MM.1S (cell line): Measurements from ENCODE around the gene FBXO39.

ENCODE experiments used
- DNase-seq: peaks from one replicate; pipeline ENCODE4 v3.0.0-alpha.2; 2015
- H2AFZ ChIP-seq: fragments of 300-600 bp; sonication (generic); 2 replicates; pipeline ENCODE4 v1.6.0; 2016; ENCODE audit warnings: antibody characterized with exemption, low read length
- H3F3A ChIP-seq: fragments of 300-600 bp; sonication (generic); 2 replicates; pipeline ENCODE4 v1.6.1; 2016; ENCODE audit warnings: mild to moderate bottlenecking, antibody characterized with exemption, low read length, moderate library complexity, mixed read lengths; ENCODE audit not compliant: insufficient read depth
- H3K27ac ChIP-seq: fragments of 300-600 bp; sonication (generic); 2 replicates; pipeline ENCODE4 v1.5.1; 2016; ENCODE audit warnings: mild to moderate bottlenecking, low read length
- H3K27me3 ChIP-seq: fragments of 300-600 bp; sonication (generic); replicated peaks from 2 replicates; pipeline ENCODE4 v1.6.0; 2016; ENCODE audit warnings: low read length; ENCODE audit not compliant: insufficient read depth
- H3K36me3 ChIP-seq: fragments of 300-600 bp; sonication (generic); replicated peaks from 2 replicates; pipeline ENCODE4 v1.6.1; 2016; ENCODE audit warnings: mild to moderate bottlenecking, low read length, mixed read lengths; ENCODE audit not compliant: insufficient read depth
- H3K4me1 ChIP-seq: fragments of 300-600 bp; sonication (generic); 2 replicates; pipeline ENCODE4 v1.6.1; 2016; ENCODE audit warnings: low read length, mixed read lengths
- H3K4me2 ChIP-seq: fragments of 300-600 bp; sonication (generic); 2 replicates; pipeline ENCODE4 v1.6.0; 2016; ENCODE audit warnings: low read depth, low read length
- H3K4me3 ChIP-seq: fragments of 300-600 bp; sonication (generic); 2 replicates; pipeline ENCODE4 v1.5.1; 2016; ENCODE audit warnings: low read length, mixed read lengths
- H3K79me2 ChIP-seq: fragments of 300-600 bp; sonication (generic); 2 replicates; pipeline ENCODE4 v1.6.1; 2016; ENCODE audit warnings: mixed run types, low read length, mixed read lengths
- H3K9ac ChIP-seq: fragments of 300-600 bp; sonication (generic); 2 replicates; pipeline ENCODE4 v1.6.1; 2016; ENCODE audit warnings: low read length, mixed read lengths
- H3K9me2 ChIP-seq: fragments of 300-600 bp; sonication (generic); replicated peaks from 2 replicates; pipeline ENCODE4 v1.6.1; 2016; ENCODE audit warnings: mild to moderate bottlenecking, low read length, mixed read lengths; ENCODE audit not compliant: insufficient read depth
- H3K9me3 ChIP-seq: fragments of 300-600 bp; sonication (generic); replicated peaks from 2 replicates; pipeline ENCODE4 v1.6.1; 2016; ENCODE audit warnings: mild to moderate bottlenecking, low read length, mixed read lengths; ENCODE audit not compliant: insufficient read depth
- H4K20me1 ChIP-seq: fragments of 300-600 bp; sonication (generic); 2 replicates; pipeline ENCODE4 v1.6.1; 2016; ENCODE audit warnings: mild to moderate bottlenecking, low read length, moderate library complexity, mixed read lengths; ENCODE audit not compliant: insufficient read depth
- CTCF ChIP-seq: fragments of 300-600 bp; sonication (generic); IDR thresholded peaks from 2 replicates; pipeline ENCODE4 v1.5.1; 2016; ENCODE audit warnings: antibody characterized with exemption, low read length, mixed read lengths
- EZH2 ChIP-seq: fragments of 300-600 bp; sonication (generic); optimal IDR thresholded peaks from 2 replicates; pipeline ENCODE3; 2017; ENCODE audit warnings: low read depth, mild to moderate bottlenecking, antibody characterized with exemption, low read length, mixed read lengths
- EZH2phosphoT487 ChIP-seq: fragments of 300-600 bp; sonication (generic); IDR thresholded peaks from 2 replicates; pipeline ENCODE4 v1.6.1; 2018; ENCODE audit warnings: antibody characterized with exemption, low read length

Gene FBXO39

GRCh38 chr17:6796887-6797490 is 21.0 kb downstream of the FBXO39 start:
- no peaks in the 10 kb centered on the region for H3K9me3 ChIP-seq
- H2AFZ ChIP-seq, result no peak overlapping the region
- H3K9me2 ChIP-seq, result no peaks in the 10 kb centered on the region
- H3F3A ChIP-seq, result no peaks in the 10 kb centered on the region
- H3K79me2 ChIP-seq, result no peaks in the 10 kb centered on the region
- H4K20me1 ChIP-seq, result no peaks in the 10 kb centered on the region
- H3K4me2 ChIP-seq, result no peak overlapping the region
- no peak overlapping the region for H3K9ac ChIP-seq
- TF ChIP-seq EZH2 (no peak), CTCF (no peak), EZH2phosphoT487 (no peak)
- no peaks in the 10 kb centered on the region for H3K36me3 ChIP-seq
- no peak overlapping the region for H3K4me3 ChIP-seq
- no peak overlapping the region for H3K27ac ChIP-seq
- H3K4me1 ChIP-seq, result no peaks in the 10 kb centered on the region
- no peaks in the 10 kb centered on the region for H3K27me3 ChIP-seq
- DNase-seq, result no peak

- Histone ChIP-seq H4K20me1 (no peaks in the 10 kb centered on the region), H3K4me1 (no peaks in the 10 kb centered on the region), H3K4me3 (no peak overlapping the region), H3K9ac (no peak overlapping the region), H3K36me3 (no peaks in the 10 kb centered on the region), H3K27me3 (no peaks in the 10 kb centered on the region), H3K9me3 (no peaks in the 10 kb centered on the region), H3K27ac (no peak overlapping the region), H3F3A (no peaks in the 10 kb centered on the region), H2AFZ (no peak overlapping the region), H3K9me2 (no peaks in the 10 kb centered on the region), H3K79me2 (no peaks in the 10 kb centered on the region), H3K4me2 (no peak overlapping the region)
- no peak for DNase-seq
- TF ChIP-seq EZH2phosphoT487 (no peak), EZH2 (no peak), CTCF (no peak)
Measured at GRCh38 chr17:6797718-6798351, 21.8 kb downstream of the FBXO39 start.

- H2AFZ ChIP-seq, result no peak overlapping the region
- no peak overlapping the region for H3K4me2 ChIP-seq
- no peak for DNase-seq
- no peaks in the 10 kb centered on the region for H3K9me3 ChIP-seq
- no peak overlapping the region for H3K4me3 ChIP-seq
- H3K4me1 ChIP-seq, result no peaks in the 10 kb centered on the region
- no peaks in the 10 kb centered on the region for H3K9me2 ChIP-seq
- no peaks in the 10 kb centered on the region for H3K79me2 ChIP-seq
- H3K36me3 ChIP-seq, result no peaks in the 10 kb centered on the region
- no peak overlapping the region for H3K27ac ChIP-seq
- no peak overlapping the region for H3K9ac ChIP-seq
- no peak for TF ChIP-seq EZH2phosphoT487
- no peak for TF ChIP-seq CTCF
- TF ChIP-seq EZH2, result no peak
- H3F3A ChIP-seq, result no peaks in the 10 kb centered on the region
- H4K20me1 ChIP-seq, result no peaks in the 10 kb centered on the region
- no peaks in the 10 kb centered on the region for H3K27me3 ChIP-seq
Measured at GRCh38 chr17:6799738-6800137, 23.7 kb downstream of the FBXO39 start.
